GM18499 (cell line): ENCODE data around the gene CD44.
"Not testable (repeated sequence)": the region's sequence is repeated elsewhere in the genome, so short reads cannot be mapped to it uniquely, and the experiment has no call there.

Experiments
- ATAC-seq: cut with Tn5 transposase; IDR thresholded peaks from one replicate; pipeline ENCODE4 v1.9.1; 2021; ENCODE audit warnings: moderate number of reproducible peaks; ENCODE audit not compliant: insufficient read depth, unreplicated experiment

Gene CD44

DNA sequence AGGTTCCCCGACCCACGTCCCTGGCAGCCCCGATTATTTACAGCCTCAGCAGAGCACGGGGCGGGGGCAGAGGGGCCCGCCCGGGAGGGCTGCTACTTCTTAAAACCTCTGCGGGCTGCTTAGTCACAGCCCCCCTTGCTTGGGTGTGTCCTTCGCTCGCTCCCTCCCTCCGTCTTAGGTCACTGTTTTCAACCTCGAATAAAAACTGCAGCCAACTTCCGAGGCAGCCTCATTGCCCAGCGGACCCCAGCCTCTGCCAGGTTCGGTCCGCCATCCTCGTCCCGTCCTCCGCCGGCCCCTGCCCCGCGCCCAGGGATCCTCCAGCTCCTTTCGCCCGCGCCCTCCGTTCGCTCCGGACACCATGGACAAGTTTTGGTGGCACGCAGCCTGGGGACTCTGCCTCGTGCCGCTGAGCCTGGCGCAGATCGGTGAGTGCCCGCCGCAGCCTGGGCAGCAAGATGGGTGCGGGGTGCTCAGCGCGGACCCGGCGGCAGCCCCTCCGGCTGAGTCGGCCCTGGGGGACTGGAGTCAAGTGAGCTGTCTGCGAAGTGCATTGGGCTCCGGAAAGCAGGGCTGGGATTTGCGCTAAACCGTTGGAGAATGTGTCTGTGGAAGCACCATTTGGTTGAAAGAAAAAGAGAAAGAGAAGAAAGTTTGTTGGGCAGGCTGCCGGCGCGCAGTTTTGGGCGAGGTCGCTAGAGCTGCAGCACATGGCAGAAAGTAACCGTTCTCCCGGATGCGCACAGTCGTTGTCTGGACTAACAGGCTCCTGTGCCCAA is at the start of gene CD44:
TSS of gene CD44 (plus strand) at position 229 of the 779 bp plus-strand sequence. CDS start at position 362, 133 bp downstream.
- ATAC-seq = no peak

GRCh38 chr11:35089666-35090065 is 49.3 kb upstream of the CD44 start:
- ATAC-seq = peak; percentile 66

- no peak for ATAC-seq
Measured at GRCh38 chr11:35090125-35090524, 48.8 kb upstream of the CD44 start.

- not testable (repeated sequence) for ATAC-seq
Measured at GRCh38 chr11:35090991-35091390, 48.0 kb upstream of the CD44 start.

- ATAC-seq = no peak
Measured at GRCh38 chr11:35096723-35097122, 42.2 kb upstream of the CD44 start.

- ATAC-seq = no peak
Measured at GRCh38 chr11:35097814-35098455, 41.0 kb upstream of the CD44 start.

DNA sequence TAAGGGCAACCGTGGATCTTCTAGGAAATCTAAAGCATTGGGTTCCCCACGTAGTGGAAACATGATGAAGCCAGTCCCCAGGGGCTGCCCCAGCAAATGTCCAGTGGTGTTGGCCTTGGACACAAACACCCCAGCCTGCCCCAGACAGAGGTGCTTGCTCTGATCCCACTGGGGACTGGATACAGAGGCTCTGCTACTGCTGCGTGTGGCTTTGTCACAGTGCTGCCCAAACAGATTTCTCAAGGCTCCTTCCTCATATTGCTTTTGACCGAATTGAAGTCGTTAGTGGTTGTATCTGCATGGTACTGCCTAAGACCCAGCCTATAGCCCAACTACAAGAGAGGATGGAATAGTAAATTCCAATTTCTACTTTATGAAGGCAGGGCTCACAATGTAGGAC is 40.1 kb upstream of the CD44 start:
- no peak for ATAC-seq

- no peak for ATAC-seq
Measured at GRCh38 chr11:35099278-35100012, 39.5 kb upstream of the CD44 start.

- ATAC-seq = no peak
Measured at GRCh38 chr11:35100013-35100383, 39.0 kb upstream of the CD44 start.

DNA sequence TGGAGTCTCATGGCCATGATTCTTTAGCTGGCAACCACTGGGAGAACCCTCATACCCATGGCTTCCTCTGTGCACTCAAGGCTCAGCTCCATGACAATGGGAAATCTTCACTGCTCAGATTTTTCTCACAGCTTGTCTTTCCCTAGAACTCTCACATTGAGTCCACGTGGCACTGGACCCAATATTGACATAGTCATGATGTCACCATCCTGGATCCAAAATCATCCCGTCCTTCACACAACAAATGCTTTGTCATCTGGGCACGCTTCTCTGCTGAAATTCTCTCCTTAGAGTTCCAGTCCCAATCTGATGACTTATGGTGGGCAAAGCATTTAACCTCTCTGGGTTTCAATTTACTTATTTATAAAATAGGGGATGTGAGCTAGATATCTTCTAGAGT is 37.7 kb upstream of the CD44 start:
- no peak for ATAC-seq

- ATAC-seq = no peak
Measured at GRCh38 chr11:35102267-35102666, 36.7 kb upstream of the CD44 start.

DNA sequence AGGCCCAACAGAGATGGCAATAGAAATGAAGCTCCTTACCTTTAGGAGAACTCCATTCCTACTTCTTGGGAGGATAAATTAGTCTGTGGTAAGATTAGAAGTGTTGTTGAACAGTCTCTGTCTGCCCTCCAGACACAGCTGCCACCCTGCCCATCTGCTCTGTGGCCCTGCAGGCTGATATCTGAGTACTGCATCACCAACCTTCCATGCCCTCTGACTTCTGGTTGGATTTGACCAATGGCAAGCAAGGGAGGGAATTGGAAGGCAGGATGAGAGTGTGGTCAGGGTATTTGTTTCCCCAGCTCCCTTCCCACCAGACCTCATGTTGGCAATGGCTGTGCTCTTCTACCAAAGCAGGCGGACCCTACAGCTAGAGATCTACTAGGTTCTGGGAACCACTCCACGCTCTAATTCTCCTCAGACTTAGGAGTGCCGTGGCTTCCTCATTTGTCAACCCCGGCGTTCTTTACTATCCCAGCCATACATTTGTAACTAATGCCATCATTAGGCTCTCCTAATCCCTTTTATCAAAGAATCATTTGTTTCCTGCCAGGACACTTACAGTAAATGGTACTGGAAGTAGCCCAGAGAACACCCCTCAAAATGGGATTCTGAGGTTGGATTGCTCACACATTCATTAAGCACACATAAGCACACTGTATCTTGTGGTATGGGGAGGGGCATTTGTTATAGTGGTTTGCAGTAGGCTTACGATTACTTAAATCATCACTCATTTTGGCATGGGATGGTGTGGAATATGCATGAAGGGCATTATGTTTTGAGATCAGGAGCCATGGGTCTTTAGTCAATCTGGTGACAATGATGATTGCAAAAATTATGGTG is 35.4 kb upstream of the CD44 start:
- no peak for ATAC-seq

DNA sequence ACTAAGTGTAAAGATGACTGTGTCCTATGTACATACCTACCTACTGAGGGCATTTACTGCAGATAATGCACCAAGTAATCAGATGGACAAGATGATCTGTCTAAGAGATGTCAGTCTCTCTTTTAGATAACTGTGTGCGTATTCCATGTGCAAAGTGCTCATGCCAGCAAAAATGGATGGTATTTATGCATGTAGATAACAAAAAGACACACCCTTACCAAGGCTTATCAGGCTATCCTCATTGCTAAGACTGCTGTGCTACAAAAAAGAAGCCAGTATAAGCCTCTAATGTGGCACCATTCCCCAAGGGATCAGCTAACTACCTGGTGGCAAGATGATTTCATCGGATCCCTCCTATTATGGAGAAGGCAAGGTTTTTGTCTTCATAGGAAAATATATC is 34.3 kb upstream of the CD44 start:
- no peak for ATAC-seq

DNA sequence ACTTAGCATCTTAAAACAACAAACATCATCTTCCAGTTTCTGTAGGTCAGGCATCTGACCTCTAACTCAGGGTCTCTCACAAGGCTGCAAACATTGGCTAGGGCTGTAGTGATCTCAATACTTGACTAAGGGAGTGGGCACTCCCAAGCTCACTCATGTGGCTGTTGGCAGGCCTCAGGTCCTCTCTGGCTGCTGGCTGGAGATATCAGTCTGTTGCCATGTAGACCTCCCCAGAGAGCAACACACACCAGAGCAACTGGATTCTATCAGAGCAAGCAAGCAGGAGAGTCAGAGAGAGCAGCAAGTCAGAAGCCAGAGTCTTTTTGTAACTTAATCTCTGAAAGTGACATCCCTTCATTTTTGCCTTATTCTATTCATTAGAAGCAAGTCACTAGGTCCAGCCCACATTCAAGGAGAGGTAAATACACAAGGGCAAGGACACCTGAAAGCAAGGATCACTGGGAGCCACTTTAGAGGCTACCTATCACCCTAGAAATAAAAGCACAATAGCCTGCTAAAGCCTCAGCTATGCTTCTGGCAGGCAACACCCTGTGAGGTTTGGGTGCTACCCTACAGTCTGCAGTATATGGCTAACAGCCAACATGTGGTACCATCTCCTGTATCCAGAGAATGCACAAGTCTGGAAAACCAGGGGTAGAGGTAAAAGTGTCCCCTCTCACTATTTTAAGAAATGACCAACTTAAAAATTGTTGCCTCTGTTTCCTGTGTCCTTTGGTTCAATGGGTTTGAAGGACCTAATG is 33.5 kb upstream of the CD44 start:
- ATAC-seq = no peak

- peak; percentile 64 for ATAC-seq
Measured at GRCh38 chr11:35106595-35106994, 32.4 kb upstream of the CD44 start.

DNA sequence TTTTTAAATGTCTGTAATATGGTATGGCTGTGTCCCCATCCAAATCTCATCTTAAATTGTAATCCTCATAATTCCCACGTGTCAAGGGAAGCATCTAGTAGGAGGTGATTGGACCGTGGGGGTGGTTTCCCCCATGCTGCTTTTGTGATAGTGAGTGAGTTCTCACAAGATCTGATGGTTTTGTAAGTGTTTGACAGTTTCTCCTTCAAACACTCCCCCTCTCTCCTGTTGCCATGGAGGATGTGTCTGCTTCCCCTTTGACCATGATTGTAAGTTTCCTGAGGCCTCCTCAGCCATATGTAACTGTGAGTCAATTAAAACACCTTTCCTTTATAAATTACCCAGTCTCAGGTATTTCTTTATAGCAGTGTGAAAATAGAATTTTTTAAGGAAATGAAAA is 31.1 kb upstream of the CD44 start:
- no peak for ATAC-seq

GRCh38 chr11:35108336-35108735 is 30.6 kb upstream of the CD44 start:
- ATAC-seq = not testable (repeated sequence)

DNA sequence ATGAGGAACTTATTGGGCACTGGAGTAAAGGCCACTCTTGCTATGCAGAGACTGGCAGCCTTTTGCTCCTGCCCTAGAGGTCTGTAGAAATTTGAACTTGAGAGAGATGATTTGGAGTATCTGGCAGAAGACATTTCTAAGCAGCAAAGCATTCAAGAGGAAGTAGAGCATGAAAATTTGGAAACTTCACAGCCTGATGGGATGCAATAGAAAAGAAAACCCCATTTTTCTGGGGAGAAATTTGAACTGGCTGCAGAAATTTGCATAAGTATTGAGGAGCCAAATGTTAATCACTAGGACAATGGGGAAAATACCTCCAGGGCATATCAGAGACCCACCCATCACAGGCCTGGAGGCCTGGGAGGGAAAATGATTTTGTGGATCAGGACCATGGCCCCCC is 29.9 kb upstream of the CD44 start:
- no peak for ATAC-seq

DNA sequence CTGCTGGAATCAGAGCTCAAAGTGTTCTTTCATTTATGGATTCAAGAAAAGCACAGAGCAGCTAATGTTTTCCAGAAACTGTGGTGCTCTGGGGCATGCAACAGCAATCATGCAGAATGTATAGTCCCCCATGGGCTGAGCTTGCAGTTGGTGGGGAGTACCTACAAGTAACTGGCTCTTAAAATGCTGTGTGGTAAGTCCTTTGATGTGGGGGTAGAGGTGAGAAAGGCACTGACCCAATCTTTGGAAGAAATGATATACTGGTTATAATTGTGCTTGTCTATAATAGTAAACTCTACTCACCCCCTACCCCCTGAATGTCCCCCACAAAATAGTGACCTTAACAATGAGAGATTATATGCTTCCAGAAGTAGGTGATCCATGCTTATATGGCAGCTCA is 29.1 kb upstream of the CD44 start:
- ATAC-seq = no peak
